Measurements from ENCODE around the gene FIP1L1.
"Not testable (repeated sequence)": the region's sequence is repeated elsewhere in the genome, so short reads cannot be mapped to it uniquely, and the experiment has no call there.

FIP1L1 gene, protein sequence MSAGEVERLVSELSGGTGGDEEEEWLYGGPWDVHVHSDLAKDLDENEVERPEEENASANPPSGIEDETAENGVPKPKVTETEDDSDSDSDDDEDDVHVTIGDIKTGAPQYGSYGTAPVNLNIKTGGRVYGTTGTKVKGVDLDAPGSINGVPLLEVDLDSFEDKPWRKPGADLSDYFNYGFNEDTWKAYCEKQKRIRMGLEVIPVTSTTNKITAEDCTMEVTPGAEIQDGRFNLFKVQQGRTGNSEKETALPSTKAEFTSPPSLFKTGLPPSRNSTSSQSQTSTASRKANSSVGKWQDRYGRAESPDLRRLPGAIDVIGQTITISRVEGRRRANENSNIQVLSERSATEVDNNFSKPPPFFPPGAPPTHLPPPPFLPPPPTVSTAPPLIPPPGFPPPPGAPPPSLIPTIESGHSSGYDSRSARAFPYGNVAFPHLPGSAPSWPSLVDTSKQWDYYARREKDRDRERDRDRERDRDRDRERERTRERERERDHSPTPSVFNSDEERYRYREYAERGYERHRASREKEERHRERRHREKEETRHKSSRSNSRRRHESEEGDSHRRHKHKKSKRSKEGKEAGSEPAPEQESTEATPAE

DNA sequence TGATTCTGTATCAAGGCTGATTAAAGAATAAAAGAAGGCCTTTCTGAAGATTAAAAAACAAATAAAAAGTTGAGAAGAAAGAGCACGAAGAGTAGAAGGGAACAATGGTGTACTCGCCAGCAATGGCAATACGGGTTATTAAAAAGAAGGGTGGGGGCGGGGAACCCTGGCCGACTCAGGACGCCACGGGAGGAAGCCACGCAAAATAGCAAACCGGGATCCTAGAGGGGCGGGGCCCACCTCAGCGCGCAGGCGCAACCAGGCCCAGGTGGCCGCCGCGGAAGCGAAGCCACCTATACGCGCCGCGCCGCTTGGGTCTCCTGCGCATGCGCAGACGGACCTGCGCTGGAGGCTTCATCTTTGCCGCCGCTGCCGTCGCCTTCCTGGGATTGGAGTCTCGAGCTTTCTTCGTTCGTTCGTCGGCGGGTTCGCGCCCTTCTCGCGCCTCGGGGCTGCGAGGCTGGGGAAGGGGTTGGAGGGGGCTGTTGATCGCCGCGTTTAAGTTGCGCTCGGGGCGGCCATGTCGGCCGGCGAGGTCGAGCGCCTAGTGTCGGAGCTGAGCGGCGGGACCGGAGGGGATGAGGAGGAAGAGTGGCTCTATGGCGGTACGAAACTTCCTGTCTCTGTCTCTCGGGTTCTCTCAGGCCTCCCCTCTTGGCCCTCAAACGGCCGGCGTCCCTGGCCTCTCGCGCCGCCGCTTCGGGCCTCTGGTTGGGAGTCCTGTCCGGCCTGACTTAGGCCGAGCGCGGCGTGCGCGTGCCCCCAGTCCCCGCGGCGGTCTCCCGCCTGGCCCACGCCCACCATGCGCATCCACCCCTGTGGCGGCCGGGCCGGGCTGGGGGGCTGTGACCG lies at the start of gene FIP1L1:
Gene FIP1L1, plus strand, starts transcription at position 323 of the 852 bp plus-strand sequence. Its CDS starts 198 bp downstream, at position 521.
- Histone ChIP-seq H3K4me3 (ENCODE audit: low read depth in 1 of 5, low read length in 5 of 5) (peak within 1 kb of the TSS; percentile 78 to 96 (median 88)), H3K4me1 (ENCODE audit: control insufficient read depth in 5 of 5, insufficient read depth in 5 of 5, low read length in 5 of 5) (peaks cover 0 to 27% (median 21%) of the 10 kb centered on the region in 5 donors), H3K27me3 (ENCODE audit: control insufficient read depth in 5 of 5, insufficient read depth in 4 of 5, low read length in 5 of 5) (no peaks in the 10 kb centered on the region), H3K9ac (ENCODE audit: low read length in 5 of 5) (peak within 1 kb of the TSS; percentile 41 to 93 (median 92)), H3K27ac (ENCODE audit: low read depth, low read length) (peak within 1 kb of the TSS; percentile 71), H3K36me3 (ENCODE audit: control insufficient read depth in 5 of 5, insufficient read depth in 5 of 5, low read length in 5 of 5) (peaks cover 0 to 6% (median 4%) of the 10 kb centered on the region in 5 donors), H3K9me3 (ENCODE audit: control insufficient read depth in 5 of 5, low read length in 5 of 5) (no peaks in the 10 kb centered on the region)

DNA sequence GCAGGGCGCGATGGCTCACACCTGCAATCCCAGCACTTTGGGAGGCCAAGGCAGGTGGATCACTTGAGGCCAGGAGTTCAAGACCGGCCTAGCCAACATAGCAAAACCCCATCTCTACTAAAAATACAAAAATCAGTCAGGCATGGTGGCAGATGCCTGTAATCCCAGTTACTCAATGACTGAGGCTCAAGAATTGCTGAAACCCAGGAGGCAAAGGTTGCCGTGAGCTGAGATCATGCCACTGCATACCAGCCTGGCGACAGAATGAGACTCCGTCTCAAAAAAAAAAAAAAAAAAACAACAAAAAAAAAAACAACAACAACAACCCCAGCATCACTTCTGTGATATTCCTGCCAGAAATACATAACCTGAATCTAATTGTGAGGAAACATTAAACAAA lies 42.5 kb upstream of the FIP1L1 start:
- H3K9ac ChIP-seq (ENCODE audit: low read length in 5 of 5); H3K9me3 ChIP-seq (ENCODE audit: control insufficient read depth in 5 of 5, low read length in 5 of 5); H3K27me3 ChIP-seq (ENCODE audit: control insufficient read depth in 5 of 5, insufficient read depth in 4 of 5, low read length in 5 of 5); H3K27ac ChIP-seq (ENCODE audit: low read depth, low read length); H3K4me1 ChIP-seq (ENCODE audit: control insufficient read depth in 5 of 5, insufficient read depth in 5 of 5, low read length in 5 of 5); H3K4me3 ChIP-seq (ENCODE audit: low read depth in 1 of 5, low read length in 5 of 5); H3K36me3 ChIP-seq (ENCODE audit: control insufficient read depth in 5 of 5, insufficient read depth in 5 of 5, low read length in 5 of 5): not testable (repeated sequence)

DNA sequence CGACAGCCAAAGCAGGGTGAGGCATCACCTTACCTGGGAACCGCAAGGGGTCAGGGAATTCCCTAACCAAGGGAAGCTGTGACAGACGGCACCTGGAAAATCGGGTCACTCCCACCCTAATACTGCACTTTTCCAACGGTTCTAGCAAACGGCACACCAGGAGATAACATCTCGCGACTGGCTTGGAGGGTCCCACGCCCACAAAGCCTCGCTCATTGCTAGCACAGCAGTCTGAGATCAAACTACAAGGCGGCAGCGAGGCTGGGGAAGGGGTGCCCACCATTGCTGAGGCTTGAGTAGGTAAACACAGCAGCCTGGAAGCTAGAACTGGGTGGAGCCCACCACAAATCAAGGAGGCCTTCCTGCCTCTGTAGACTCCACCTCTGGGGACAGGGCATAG lies 37.3 kb upstream of the FIP1L1 start:
- not testable (repeated sequence) for H3K9me3 ChIP-seq (ENCODE audit: control insufficient read depth in 5 of 5, low read length in 5 of 5); H3K4me1 ChIP-seq (ENCODE audit: control insufficient read depth in 5 of 5, insufficient read depth in 5 of 5, low read length in 5 of 5); H3K27ac ChIP-seq (ENCODE audit: low read depth, low read length); H3K9ac ChIP-seq (ENCODE audit: low read length in 5 of 5); H3K4me3 ChIP-seq (ENCODE audit: low read depth in 1 of 5, low read length in 5 of 5); H3K27me3 ChIP-seq (ENCODE audit: control insufficient read depth in 5 of 5, insufficient read depth in 4 of 5, low read length in 5 of 5); H3K36me3 ChIP-seq (ENCODE audit: control insufficient read depth in 5 of 5, insufficient read depth in 5 of 5, low read length in 5 of 5)

DNA sequence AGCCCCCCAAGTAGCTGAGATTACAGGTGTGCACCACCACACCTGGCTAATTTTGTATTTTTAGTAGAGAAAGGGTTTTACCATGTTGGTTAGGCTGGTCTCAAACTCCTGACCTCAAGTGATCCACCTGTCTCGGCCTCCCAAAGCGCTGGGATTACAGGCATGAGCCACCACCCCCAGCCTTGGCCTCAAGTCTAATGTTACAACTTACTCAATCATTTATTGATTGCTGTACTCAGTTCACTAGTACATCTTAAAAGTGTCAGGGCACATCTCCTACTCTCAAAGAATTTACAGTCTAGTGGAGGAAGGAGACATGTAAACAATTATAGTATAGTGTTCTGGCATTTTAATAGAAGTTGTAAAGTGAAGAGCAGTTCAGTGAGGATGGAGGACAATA lies 31.0 kb upstream of the FIP1L1 start:
- not testable (repeated sequence) for H3K9me3 ChIP-seq (ENCODE audit: control insufficient read depth in 5 of 5, low read length in 5 of 5); H3K4me3 ChIP-seq (ENCODE audit: low read depth in 1 of 5, low read length in 5 of 5); H3K4me1 ChIP-seq (ENCODE audit: control insufficient read depth in 5 of 5, insufficient read depth in 5 of 5, low read length in 5 of 5); H3K27me3 ChIP-seq (ENCODE audit: control insufficient read depth in 5 of 5, insufficient read depth in 4 of 5, low read length in 5 of 5); H3K27ac ChIP-seq (ENCODE audit: low read depth, low read length); H3K36me3 ChIP-seq (ENCODE audit: control insufficient read depth in 5 of 5, insufficient read depth in 5 of 5, low read length in 5 of 5); H3K9ac ChIP-seq (ENCODE audit: low read length in 5 of 5)

DNA sequence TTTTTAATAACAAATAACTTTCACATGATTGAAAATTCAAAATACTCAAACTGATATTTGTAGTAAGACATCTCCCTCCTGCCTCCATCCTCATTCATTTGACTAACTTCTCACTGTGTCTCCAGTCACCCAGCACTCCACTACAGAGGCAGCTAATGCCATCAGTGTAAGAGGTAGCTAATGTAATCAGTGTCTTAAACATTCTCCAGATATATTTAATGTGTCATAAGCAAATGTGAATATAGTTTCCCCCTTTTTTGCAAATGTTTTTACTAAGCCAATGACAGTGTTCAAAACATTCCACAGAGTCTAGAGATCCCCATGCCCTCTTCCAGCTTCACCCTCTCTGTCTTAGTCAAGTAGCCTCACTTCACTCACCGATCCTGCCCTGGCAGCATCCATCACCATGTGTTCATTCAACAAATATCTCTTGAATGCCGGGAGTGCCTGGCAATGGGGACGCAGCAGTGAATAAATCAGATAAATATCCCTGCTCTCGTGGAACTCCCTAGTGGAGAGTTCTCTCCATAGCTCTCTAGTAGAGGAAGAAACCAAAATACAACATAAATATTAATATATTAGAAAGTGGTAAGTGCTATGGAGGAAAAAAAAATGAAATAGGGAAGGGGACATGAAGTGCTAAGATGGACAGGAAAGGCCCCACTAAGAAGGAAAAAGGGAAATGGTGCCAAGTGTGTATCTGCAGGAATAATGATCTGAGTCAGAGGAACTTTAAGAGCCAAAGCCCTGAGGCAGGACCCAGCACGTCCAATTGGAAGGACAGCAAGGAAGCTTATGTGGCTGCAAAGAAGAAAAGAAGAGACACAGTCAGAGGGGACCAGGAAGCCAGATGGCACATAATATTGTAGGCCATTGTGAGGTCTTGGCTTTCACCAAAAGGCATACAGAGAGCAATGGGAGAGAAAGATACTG lies 30.3 kb upstream of the FIP1L1 start:
- Histone ChIP-seq H3K4me1 (ENCODE audit: control insufficient read depth in 5 of 5, insufficient read depth in 5 of 5, low read length in 5 of 5) (no peaks in the 10 kb centered on the region), H3K36me3 (ENCODE audit: control insufficient read depth in 5 of 5, insufficient read depth in 5 of 5, low read length in 5 of 5) (peaks cover 0 to 11% (median 4%) of the 10 kb centered on the region in 5 donors), H3K27me3 (ENCODE audit: control insufficient read depth in 5 of 5, insufficient read depth in 4 of 5, low read length in 5 of 5) (no peaks in the 10 kb centered on the region), H3K9ac (ENCODE audit: low read length in 5 of 5) (no peak overlapping the region), H3K4me3 (ENCODE audit: low read depth in 1 of 5, low read length in 5 of 5) (no peak overlapping the region), H3K9me3 (ENCODE audit: control insufficient read depth in 5 of 5, low read length in 5 of 5) (no peaks in the 10 kb centered on the region), H3K27ac (ENCODE audit: low read depth, low read length) (no peak overlapping the region)

DNA sequence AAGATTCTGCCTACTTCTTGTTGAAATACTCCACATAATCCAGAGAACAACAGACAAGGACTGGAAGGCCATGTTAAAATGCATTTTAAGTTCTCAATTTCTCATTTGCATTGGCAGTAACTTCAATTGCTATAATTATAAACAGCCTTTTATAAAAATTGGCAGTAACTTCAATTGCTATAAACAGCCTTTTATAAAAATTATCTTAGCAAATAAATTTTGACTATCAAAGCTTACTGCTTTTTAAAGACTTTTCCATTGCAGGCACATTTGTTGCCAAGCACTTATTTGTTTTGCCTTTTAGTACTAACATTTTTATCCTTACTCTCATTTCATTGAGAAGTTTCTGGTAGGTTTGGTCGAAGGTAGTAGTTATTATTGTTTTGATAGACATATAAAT lies 29.4 kb upstream of the FIP1L1 start:
- Histone ChIP-seq H3K9ac (ENCODE audit: low read length in 5 of 5) (no peak overlapping the region), H3K4me1 (ENCODE audit: control insufficient read depth in 5 of 5, insufficient read depth in 5 of 5, low read length in 5 of 5) (no peaks in the 10 kb centered on the region), H3K27me3 (ENCODE audit: control insufficient read depth in 5 of 5, insufficient read depth in 4 of 5, low read length in 5 of 5) (no peaks in the 10 kb centered on the region), H3K36me3 (ENCODE audit: control insufficient read depth in 5 of 5, insufficient read depth in 5 of 5, low read length in 5 of 5) (peaks cover 0 to 12% (median 11%) of the 10 kb centered on the region in 5 donors), H3K9me3 (ENCODE audit: control insufficient read depth in 5 of 5, low read length in 5 of 5) (no peaks in the 10 kb centered on the region), H3K4me3 (ENCODE audit: low read depth in 1 of 5, low read length in 5 of 5) (no peak overlapping the region), H3K27ac (ENCODE audit: low read depth, low read length) (no peak overlapping the region)

DNA sequence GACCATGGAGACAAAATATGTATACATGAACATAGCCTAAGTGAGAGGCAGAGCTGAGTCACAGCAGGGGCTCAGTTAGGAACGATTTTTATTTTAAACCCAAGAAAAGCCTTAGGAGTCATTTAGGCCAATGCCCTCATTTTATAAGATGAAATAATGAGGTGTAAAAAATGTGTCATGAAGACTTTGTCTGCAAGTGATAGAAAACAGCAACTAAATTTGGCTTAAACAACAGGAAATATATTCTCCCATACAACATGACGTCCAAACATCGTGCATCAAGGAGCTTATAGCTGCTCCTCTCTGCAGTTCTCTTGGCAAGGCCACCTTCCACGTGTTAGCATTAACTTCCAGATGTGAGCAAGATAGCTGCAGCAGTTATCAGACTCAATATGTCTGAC lies 28.4 kb upstream of the FIP1L1 start:
- no peak overlapping the region for H3K9ac ChIP-seq (ENCODE audit: low read length in 5 of 5)
- no peaks in the 10 kb centered on the region for H3K4me1 ChIP-seq (ENCODE audit: control insufficient read depth in 5 of 5, insufficient read depth in 5 of 5, low read length in 5 of 5)
- H3K4me3 ChIP-seq (ENCODE audit: low read depth in 1 of 5, low read length in 5 of 5), result no peak overlapping the region
- H3K27ac ChIP-seq (ENCODE audit: low read depth, low read length), result no peak overlapping the region
- H3K9me3 ChIP-seq (ENCODE audit: control insufficient read depth in 5 of 5, low read length in 5 of 5), result no peaks in the 10 kb centered on the region
- H3K27me3 ChIP-seq (ENCODE audit: control insufficient read depth in 5 of 5, insufficient read depth in 4 of 5, low read length in 5 of 5), result no peaks in the 10 kb centered on the region
- H3K36me3 ChIP-seq (ENCODE audit: control insufficient read depth in 5 of 5, insufficient read depth in 5 of 5, low read length in 5 of 5), result peaks cover 0 to 16% (median 11%) of the 10 kb centered on the region in 5 donors

DNA sequence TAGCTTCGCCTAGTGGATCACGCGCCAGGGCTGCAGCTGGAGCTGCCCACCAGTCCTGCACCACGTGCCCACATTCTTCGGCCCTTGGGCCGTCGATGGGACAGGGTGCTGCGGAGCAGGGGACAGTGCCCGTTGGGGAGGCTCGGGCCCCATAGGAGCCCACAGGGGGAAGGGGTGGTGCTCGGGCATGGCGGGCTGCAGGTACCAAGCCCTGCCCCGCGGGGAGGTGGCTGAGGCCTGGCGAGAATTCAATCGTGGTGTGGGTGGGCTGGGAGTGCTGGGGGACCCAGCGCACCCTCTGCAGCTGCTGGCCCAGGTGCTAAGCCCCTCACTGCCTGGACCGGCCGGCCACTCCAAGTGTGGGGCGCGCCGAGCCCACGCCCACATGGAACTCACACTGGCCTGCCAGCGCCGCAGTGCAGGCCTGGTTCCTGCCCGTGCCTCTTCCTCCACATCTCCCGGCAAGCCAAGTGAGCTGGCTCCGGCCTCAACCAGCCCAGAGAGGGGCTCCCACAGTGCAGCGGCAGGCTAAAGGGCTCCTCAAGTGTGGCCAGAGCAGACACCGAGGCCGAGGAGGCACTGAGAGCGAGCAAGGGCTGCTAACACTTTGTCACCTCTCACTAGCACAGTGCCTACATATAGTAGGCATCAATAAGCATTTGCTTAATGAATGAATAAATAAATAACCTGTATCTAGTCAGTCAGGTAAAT lies 23.3 kb upstream of the FIP1L1 start:
- H3K9me3 ChIP-seq (ENCODE audit: control insufficient read depth in 5 of 5, low read length in 5 of 5), result no peaks in the 10 kb centered on the region
- H3K4me1 ChIP-seq (ENCODE audit: control insufficient read depth in 5 of 5, insufficient read depth in 5 of 5, low read length in 5 of 5), result no peaks in the 10 kb centered on the region
- no peak overlapping the region for H3K27ac ChIP-seq (ENCODE audit: low read depth, low read length)
- no peaks in the 10 kb centered on the region for H3K27me3 ChIP-seq (ENCODE audit: control insufficient read depth in 5 of 5, insufficient read depth in 4 of 5, low read length in 5 of 5)
- H3K4me3 ChIP-seq (ENCODE audit: low read depth in 1 of 5, low read length in 5 of 5), result no peak overlapping the region
- H3K36me3 ChIP-seq (ENCODE audit: control insufficient read depth in 5 of 5, insufficient read depth in 5 of 5, low read length in 5 of 5), result peaks cover 0 to 16% (median 11%) of the 10 kb centered on the region in 5 donors
- H3K9ac ChIP-seq (ENCODE audit: low read length in 5 of 5), result no peak overlapping the region

DNA sequence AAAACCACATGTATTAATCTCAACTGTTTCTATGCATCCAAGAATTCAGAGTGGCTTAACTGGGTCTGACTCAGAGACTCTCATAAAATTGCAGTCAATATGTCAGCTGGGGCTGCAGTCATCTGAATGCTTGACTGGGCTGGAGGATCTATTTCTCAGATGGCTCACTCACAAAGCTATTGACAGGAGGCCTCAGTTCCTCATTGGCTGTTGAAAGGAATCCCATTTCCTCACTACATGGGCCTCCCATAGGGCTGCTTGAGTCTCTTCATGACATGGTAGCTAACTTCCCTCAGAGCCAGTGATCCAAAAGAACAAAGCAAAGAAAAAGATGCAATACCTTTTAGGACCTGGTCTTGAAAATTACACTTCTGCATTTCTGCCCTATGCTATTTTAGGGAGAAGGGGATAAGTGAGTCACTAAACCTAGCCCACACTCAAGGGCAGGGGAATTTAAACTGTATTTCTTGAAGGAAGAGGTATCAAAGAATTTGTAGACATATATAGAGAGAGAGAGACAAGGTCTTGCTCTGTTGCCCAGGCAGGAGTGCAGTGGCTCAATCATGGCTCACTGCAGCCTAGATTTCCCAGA lies 21.4 kb upstream of the FIP1L1 start:
- no peak overlapping the region for H3K4me3 ChIP-seq (ENCODE audit: low read depth in 1 of 5, low read length in 5 of 5)
- H3K27ac ChIP-seq (ENCODE audit: low read depth, low read length), result no peak overlapping the region
- no peaks in the 10 kb centered on the region for H3K27me3 ChIP-seq (ENCODE audit: control insufficient read depth in 5 of 5, insufficient read depth in 4 of 5, low read length in 5 of 5)
- no peak overlapping the region for H3K9ac ChIP-seq (ENCODE audit: low read length in 5 of 5)
- no peaks in the 10 kb centered on the region for H3K4me1 ChIP-seq (ENCODE audit: control insufficient read depth in 5 of 5, insufficient read depth in 5 of 5, low read length in 5 of 5)
- no peaks in the 10 kb centered on the region for H3K9me3 ChIP-seq (ENCODE audit: control insufficient read depth in 5 of 5, low read length in 5 of 5)
- peaks cover 0 to 14% (median 5%) of the 10 kb centered on the region in 5 donors for H3K36me3 ChIP-seq (ENCODE audit: control insufficient read depth in 5 of 5, insufficient read depth in 5 of 5, low read length in 5 of 5)

All from subcutaneous abdominal adipose tissue (tissue), 5 donors.